ENCODE results near the gene SLC35F3.
A peak's percentile ranks its signal among the peaks of the same experiment; 100 is the strongest.

SLC35F3 gene

DNA sequence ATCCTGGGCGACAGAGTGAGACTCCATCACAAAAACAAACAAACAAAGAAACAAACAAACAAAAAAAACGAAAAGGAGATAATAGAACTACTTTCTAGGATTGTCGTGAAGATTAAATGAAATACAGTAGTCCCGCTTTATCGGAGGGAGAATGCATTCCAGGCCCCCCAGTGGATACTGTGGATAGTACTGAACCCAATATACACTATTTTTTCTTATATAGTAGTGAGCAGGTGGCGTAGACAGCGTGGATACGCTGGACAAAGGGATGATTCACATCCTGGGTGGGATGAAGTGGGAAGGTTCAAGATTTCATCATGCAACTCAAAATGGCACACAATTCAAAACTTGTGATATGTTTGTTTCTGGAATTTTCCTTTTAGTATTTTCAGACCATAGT is 8.0 kb downstream of the SLC35F3 start:
- DNase-seq (ENCODE audit: low read depth), result no peak

DNA sequence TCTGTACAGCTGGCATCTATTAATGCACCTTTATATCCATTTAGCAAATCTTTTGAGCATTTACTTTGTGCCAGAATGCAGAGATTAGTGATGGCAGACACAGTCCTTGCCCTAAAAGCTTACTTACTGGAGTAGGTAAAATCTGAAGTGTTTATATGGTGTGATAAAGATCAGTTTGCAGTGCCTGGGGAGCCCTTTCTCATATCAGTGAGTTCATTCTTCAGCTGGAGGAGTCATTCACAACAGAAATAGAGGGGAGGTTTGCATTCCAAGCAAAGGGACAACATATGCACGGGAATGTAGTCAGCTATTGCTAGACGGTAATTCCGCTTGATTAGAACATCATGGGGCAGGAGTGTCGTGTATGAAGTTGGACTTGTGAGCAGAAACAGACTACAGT is 8.4 kb downstream of the SLC35F3 start:
- no peak for DNase-seq (ENCODE audit: low read depth)

DNA sequence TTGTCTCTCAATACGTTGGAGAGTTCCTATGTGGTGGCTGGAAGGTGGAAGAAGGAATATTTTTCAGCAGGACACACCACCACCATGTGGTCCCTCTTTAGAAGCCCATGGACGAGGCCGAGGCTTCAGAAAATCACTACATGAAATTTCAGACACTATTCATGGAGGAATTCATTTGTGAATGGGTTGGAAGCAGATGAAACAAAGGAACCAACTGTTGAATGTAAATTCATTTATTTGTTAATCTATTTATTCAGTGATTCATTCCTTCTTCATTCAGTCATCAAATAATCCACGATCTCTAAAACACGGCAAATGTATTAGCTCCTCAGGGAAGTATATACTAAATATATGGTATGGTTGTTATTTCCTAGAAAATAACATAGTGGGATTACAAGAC is 12.2 kb downstream of the SLC35F3 start:
- DNase-seq (ENCODE audit: low read depth), result peak; percentile 21

DNA sequence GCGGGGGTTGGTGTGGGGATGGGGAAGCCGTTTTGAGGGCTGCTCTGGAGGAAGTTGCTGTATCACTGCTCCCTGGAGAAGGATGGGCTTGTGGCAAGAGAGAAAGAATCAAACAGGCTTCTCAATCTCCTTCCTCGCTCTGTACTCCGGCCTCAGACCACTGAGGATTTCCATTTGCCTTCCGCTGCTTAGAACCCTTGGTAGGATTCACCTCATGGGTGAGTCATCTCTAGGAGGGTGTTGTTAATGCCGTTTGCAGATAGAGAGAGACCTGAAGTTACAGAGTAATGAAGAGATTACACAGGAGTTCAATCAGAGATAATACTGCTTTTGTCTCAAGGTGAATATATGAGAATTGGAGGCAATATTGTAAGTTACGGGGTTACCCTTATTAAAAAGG is 15.3 kb downstream of the SLC35F3 start:
- no peak for DNase-seq (ENCODE audit: low read depth)

DNA sequence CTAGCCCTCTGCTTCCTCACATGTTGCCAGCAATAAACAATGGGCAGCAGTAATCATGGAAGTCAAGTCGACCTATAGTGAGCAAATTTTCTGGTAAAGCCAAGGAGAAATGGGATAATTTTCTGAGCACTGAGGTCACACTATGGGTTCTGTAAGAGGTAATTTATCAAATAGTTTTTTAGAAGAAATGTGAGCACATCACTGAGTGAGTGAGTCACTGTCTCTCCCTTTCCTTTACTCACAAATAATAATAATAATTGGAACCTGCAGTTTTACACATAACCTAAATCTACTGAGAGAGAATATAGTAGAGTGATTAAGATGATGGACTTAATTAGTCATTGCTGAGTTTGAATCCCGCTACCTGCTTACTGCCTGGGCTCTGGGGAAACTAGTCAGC is 23.6 kb downstream of the SLC35F3 start:
- no peak for DNase-seq (ENCODE audit: low read depth)

DNA sequence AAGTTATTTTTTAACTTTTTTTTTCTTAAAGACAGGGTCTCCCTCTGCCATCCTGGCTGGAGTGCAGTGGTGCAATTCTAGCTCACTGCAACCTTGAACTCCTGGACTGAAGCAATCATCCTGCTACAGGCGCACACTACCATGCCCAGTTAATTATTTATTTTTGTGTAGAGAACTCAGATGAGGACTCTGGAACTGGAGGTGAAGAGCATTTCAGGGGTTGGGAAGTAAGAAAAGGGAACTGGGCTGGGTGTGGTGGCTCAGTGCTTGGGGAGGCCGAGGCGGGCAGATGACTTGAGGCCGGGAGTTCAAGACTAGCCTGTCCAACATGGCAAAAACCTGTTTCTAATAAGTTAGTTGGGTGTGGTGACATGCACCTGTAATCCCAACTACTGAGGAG is 28.9 kb downstream of the SLC35F3 start:
- DNase-seq (ENCODE audit: low read depth), result no peak

DNA sequence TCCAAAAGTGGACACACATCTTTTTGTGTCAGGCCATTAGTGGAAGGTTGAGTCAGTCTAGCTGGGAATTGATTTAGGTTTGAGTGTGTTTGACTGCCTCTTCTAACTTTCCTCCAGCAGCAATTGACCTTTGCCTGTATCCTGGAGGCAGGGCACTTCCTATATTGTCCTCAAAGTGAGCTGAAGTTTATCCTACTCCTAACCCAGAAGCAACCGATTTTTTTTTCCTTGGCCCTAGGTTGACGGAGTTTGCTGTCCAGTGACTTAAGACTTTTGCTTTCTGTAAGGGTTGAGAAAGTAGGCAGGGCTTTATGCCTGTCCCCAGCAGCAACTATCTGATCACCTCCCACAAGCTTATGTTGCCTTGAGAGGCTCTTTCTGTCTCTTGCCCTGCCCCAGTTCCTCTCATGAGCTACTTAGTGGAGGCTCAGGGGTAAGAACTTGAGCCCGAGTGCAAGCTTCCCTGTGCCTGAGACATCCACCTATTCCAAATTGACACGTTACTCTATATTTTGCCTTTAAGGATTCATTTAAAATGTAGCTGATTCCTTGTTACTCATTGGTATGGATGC is 30.9 kb downstream of the SLC35F3 start:
- no peak for DNase-seq (ENCODE audit: low read depth)

DNA sequence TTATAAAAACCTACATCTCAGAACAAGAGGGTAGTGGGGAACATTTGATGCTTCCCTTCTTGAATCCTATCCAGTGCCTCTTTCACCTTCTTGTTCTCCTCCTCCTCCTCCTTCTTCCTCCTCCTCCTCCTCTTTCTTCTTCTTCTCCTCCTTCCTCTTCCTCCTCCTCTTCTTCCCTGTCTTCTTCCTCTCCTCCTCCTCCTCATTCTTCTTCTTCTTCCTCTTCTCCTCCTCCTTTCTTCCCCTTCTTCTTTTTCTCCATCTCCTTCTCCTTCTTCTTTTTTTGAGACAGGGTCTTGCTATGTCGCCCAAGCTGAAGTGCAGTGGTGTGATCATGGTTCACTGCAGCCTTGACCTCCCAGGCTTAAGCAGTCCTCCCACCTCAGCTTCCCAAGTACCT is 31.9 kb downstream of the SLC35F3 start:
- DNase-seq (ENCODE audit: low read depth), result no peak

DNA sequence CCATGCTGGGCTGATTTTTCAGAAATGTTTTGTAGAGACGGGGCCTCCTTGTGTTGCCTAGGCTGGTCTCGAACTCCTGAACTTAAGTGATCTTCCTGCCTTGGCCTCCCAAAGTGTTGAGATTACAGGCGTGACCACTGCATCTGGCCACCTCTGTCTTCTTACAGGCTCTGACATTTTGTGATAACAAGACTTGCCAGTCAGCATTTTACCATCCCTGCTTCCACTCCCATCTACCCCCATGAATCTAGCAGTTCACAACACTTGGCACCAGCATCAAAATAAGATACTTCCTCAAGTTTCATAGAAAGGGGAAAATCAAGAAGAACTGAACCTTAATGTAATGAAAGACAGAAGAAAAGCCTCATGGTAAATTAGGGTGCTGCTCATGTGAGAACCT is 32.4 kb downstream of the SLC35F3 start:
- DNase-seq (ENCODE audit: low read depth), result no peak

DNA sequence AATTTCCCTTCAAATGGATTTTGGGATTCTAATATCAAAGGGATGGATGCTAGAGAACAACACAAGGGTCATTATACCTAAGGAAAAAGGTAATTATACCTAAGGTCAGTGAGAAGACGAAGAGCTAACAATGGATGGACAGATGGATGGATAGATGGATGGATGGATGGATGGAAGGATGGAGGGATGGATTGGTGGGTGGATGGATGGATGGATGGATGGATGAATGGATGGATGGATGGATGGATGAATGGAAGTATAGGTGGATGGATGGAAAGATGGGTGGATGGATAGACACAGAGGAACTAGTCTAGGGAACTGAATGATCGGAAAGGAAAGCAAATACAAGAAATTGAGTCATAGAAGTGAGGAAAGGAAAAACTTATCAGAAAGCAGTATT is 34.0 kb downstream of the SLC35F3 start:
- no peak for DNase-seq (ENCODE audit: low read depth)

DNA sequence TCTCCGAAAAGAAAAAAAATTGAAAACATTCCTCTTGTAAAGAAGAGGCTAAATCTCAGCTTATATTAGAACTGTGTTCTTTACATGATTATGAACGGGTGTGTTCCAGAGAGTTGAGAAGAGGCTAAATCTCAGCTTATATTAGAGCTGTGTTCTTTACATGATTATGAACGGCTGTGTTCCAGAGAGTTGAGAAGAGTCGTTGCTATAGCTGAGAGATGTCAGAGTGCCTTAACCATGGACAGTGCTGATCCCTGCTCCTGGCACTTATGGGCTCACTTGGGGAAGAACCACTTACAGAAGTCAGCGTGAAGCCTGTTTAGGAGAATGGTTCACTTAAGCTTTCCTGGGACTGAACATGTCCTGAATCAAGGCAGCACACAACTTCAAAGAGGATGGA is 35.0 kb downstream of the SLC35F3 start:
- DNase-seq (ENCODE audit: low read depth), result no peak

DNA sequence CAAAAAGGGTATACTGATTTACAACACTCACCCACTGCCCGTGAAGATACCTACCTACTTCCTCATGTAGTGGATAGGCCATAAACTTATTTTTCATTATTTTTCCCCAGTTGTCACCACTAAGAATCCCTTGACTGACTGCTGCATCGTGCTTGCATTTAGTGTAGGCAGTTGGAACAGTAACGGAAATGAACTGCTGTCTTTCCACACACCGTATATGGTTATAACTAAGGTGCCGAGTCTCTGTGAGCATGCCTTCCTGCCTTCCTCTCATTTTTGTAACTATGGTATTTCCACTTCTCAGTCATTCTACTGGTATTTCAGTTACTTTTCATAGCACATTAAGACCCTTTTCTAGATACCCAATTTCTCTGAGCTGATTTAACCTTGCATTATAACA is 36.4 kb downstream of the SLC35F3 start:
- DNase-seq (ENCODE audit: low read depth), result no peak

DNA sequence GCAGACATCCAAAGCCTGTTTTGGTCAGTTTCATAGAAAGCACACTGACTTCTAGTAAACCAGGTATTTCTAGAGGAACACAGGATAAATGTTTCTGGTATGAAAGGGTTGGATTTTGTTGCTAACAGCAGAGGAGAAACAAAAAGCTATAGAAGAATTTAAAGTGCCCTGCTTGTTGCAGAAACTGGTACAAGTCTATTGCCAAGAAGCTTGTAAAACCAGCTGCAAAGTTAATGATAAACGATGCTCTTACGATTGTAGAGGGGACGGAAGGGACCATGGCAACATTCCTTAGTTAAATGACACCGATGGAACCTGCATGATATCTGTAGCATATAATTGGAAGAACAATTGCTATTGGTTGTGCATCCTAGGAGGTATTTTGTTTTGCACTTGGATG is 40.1 kb downstream of the SLC35F3 start:
- no peak for DNase-seq (ENCODE audit: low read depth)

DNA sequence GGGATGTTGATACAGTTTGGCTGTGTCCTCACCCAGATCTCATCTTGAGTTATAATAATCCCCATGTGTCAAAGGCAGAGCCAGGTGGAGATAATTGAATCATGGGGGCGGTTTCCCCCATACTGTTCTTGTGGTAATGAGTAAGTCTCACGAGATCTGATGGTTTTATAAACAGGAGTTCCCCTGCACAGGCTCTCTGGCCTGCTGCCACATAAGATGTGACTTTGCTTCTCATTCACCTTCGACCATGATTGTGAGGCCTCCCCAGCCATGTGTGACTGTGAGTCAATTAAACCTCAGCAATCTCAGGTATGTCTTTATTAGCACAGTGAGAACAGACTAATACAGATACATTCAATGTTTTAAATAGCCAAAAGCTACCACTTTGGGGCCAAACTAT is 41.1 kb downstream of the SLC35F3 start:
- DNase-seq (ENCODE audit: low read depth), result no peak

DNA sequence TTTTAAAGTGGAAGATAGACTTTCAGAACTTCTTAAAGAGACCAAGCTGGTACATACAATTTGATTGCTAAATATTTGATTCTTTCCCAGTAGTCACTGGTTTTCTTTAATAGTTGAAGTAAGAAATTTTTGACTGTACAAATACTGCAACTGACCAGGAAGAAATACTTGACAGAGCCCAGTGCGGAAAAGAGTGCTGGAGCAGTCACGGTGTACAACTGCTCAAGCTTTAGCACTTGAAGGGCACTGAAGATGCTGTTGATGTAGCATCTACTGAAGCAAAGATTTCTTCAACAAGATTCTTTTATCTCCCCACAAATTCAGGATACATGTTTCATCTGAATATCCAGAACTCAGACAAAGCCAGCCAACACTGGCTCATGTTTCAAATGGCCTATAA is 41.5 kb downstream of the SLC35F3 start:
- DNase-seq (ENCODE audit: low read depth), result no peak

DNA sequence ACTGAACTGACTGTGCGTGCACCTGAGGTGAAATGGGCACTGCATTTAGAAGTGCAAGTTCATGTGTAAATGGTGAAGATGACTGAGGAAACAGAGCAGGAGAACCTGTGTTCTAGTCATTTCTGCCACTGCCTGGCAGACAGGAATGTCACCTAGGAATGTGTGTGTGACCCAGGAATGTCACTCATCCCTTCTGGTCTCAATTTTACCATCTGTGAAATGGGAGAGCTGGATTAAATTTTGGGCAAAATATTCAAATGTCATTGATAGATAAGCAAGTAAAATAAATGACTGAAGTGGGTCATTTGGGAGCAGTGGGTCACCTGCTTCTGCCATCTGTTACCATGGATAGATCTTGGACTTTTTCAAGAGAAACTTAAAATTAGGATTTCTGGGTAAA is 42.2 kb downstream of the SLC35F3 start:
- no peak for DNase-seq (ENCODE audit: low read depth)

DNA sequence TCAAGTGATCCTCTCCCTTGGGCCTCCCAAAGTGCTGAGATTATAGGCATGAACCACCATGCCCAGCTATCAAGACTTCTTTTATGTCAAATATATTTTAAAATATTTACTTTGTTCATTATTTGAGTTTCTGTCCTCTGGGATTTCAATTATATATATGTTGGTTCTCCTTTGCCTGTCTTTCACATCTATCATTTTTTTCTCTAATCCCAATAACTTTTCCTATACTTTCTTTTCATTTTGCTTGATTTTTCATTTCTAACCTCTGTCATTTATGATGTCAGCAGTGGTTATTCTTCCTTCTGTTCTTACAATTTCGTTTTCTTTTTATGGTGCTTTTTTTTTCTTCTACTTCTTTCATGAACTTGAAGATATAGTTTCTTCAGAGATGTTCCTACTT is 47.3 kb downstream of the SLC35F3 start:
- no peak for DNase-seq (ENCODE audit: low read depth)

DNA sequence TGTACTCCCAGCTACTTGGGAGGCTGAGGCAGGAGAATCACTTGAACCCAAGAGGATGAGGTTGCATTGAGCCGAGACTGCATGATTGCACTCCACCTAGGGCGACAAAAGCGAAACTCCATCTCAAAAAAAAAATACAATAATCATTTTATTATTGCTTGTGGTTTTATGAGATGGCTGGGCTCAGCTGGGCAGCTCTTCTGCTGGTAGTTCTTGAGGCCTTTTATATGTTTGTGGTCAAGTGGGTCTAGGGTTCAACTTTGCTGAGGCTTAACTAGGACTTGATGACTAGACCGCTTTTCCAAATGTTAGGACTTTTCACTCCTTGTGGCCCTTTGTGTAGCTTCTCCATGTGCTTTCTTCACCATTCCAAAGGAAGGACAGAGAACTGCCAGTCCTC is 53.2 kb downstream of the SLC35F3 start:
- no peak for DNase-seq (ENCODE audit: low read depth)

DNA sequence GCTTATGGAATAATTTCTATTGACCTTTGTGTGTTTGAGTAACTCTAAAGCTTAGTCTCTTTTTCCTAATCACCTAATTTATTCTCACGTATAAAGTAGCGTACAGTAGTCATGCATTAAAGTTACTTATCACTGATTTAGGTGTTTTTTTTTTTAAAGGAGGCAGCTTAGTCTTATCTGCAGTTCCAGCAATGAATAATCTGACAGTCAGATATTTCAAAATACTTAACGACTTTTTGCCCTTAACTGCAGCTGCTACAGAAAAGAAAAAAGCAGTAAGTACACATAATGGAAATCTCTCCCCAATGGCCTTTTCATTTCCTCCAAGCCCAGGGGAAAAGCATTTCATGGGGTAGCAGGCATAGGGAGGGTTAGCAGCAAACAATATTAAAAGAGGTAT is 54.6 kb downstream of the SLC35F3 start:
- DNase-seq (ENCODE audit: low read depth), result no peak

DNA sequence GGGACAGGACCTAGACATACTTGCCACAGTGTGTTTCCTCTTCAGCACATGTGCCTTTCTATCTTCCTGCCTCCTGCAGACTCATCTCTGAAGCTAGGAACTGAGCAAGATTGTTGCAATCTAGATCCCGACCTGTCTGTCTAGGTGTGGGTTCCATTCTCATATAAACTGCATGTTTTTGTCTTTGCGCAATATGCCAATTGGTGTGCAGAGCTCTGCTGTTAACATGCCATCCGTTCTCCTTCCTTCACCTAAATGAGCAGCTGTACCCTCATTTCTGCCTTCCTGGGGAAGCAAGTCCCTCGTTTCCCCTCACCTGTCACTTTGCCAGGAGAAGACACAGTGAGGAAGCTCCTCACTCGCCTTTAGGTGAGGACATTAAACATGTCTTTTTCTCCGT is 55.5 kb downstream of the SLC35F3 start:
- DNase-seq (ENCODE audit: low read depth), result no peak

DNA sequence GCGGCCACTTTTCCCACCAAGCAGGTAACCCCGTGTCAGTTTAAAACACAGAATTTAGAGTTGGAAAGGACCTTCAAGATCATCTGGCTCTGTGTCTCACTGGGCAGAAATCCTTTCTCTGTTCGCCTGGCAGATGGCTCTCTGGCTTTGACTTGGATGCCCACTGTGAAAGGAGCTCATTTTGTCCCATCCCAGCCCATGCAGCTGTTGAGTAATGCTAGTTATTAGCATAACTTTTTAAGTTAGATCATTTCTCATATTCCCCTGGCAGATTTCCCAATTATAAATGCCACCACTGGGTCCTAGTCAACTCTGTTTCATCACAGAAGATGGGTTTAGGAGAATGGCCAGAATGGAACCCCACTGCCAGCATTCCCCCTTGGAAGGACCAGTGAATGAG is 55.9 kb downstream of the SLC35F3 start:
- no peak for DNase-seq (ENCODE audit: low read depth)

DNA sequence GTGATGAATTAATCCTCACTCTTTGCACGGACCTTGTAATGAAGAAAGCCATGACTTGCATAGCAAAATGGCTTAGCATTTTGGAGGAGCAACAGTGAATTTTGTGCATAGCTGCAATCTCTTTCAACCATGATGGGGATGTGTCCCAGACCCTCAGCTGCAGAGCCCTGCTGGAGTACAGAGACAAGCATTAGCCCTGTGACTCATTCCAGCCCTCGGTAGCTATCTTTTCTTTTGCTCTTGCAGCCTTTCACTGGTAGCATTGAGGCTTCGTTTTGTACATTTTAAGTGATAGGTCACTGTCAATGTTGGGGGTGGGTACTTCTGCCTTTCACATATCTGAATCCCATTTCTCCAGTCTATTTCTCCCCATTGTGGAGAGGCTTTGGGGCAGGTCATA is 58.4 kb downstream of the SLC35F3 start:
- no peak for DNase-seq (ENCODE audit: low read depth)

DNA sequence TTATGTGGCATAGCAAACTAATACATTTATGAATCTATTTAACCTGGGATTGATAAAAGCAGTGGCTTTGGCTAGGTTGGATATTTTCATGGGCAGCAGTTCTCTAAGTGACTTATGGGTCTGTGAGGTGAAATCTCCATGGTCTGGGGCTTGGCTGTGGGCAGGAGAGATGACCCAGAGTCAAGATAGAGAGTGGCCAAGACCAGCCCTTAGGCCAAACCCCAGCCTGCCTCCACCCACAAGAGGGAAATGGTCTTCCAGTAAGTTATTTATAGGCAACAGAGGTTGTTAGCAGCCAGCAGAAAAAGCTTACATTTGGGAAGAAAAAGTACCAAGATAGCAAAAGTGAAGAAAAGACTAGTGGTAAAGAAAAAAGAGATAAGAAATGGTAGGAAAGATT is 61.4 kb downstream of the SLC35F3 start:
- DNase-seq (ENCODE audit: low read depth), result no peak

DNA sequence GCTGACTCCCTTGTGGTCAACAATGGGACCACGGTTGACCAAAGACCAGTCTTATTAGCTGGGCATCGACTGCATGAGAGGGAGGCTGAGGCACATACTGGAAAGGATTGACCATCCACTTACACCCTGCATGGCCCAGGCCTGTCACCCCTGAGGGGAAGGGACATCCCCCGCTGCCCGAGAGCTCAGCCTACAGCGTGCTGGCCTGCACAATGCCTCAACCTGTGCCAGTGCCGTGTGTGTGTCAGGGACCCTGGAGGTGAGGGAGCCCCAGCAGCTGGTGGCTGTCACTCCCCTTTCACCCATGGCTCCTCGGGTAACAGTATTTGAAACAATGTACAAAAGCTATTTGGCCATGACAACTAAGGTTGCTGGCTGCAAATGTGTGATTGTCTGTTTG is 67.3 kb downstream of the SLC35F3 start:
- DNase-seq (ENCODE audit: low read depth), result no peak

DNA sequence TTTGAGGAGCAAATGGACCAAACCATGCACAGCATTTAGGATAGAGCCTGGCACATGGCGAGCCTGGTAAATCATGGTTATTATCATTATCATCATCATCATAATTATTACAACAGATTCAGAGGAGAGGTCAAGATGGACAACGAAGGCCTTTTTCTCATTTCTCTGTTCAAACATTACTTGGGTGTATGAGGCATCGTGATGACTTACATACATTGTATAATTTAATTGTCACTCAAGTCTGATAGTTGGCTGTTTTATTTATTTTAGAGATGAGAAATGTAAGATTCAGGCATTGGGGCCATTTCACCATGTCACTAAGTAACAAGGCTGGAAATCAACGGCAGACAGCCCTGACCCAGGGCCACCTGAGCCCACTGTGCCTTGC is 68.1 kb downstream of the SLC35F3 start:
- DNase-seq (ENCODE audit: low read depth), result no peak

All from iris pigment epithelial cell (primary cell).